Measurements from ENCODE around the gene HOXA10. TPM values are rescaled to one million over a fixed set of nuclear protein-coding genes. Genes with fewer than 3 reads are reported as not detected.

HOXA10 gene
- total RNA-seq, 1 donor from 2014 or later = 14.2 TPM

Other genes with a start within 250 kb of the HOXA10 start
- gene HOXA1, start 78.3 kb downstream of the HOXA10 start, total RNA-seq (ENCODE audit: insufficient read depth, low replicate concordance) = 1.9 TPM
- gene HOXA2, start 71.6 kb downstream of the HOXA10 start, total RNA-seq (ENCODE audit: insufficient read depth, low replicate concordance) = 0.24 TPM
- gene HOXA4, start 43.6 kb downstream of the HOXA10 start, total RNA-seq (ENCODE audit: insufficient read depth, low replicate concordance) = 4.1 TPM
- 2.9 TPM for gene HOXA5, start 30.6 kb downstream of the HOXA10 start, total RNA-seq (ENCODE audit: insufficient read depth, low replicate concordance)
- gene HOXA6, start 26.5 kb downstream of the HOXA10 start, total RNA-seq (ENCODE audit: insufficient read depth, low replicate concordance) = not detected
- gene HOXA3, start 21.7 kb downstream of the HOXA10 start, total RNA-seq (ENCODE audit: insufficient read depth, low replicate concordance) = 0.96 TPM
- gene HOXA7, start 17.6 kb downstream of the HOXA10 start, total RNA-seq (ENCODE audit: insufficient read depth, low replicate concordance) = 0.72 TPM
- gene HOXA9, start 8.8 kb downstream of the HOXA10 start, total RNA-seq (ENCODE audit: insufficient read depth, low replicate concordance) = 18.8 TPM
- 6.3 TPM for gene HOXA11, start 10.9 kb upstream of the HOXA10 start, total RNA-seq (ENCODE audit: insufficient read depth, low replicate concordance)
- gene HOXA13, start 25.8 kb upstream of the HOXA10 start, total RNA-seq (ENCODE audit: insufficient read depth, low replicate concordance) = 15.6 TPM
- gene EVX1, start 68.5 kb upstream of the HOXA10 start, total RNA-seq (ENCODE audit: insufficient read depth, low replicate concordance) = 1.7 TPM

Measured in umbilical cord (tissue), 1 donor.